ENCODE results near the gene CCM2L.

DNA sequence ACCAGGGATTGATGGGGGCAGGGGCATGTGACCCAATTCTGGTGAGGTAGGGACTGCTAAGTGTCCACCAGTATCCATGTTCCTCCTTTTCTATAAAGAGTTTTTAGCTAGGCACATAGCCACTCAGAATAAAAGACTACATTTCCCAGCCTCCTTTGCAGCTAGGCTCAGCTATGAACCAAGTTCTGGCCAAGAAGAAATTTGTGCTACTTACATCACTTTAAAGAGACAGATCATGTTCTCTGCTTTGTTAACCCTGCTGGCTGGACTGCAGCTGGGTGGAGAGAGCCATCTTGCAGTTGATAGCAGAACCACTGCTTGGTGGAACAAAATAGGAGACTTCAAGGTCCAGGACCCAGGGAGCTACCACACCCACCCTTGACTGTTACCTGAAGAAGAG lies 5.3 kb upstream of the CCM2L start:
- TF ChIP-seq, protein P1, sequence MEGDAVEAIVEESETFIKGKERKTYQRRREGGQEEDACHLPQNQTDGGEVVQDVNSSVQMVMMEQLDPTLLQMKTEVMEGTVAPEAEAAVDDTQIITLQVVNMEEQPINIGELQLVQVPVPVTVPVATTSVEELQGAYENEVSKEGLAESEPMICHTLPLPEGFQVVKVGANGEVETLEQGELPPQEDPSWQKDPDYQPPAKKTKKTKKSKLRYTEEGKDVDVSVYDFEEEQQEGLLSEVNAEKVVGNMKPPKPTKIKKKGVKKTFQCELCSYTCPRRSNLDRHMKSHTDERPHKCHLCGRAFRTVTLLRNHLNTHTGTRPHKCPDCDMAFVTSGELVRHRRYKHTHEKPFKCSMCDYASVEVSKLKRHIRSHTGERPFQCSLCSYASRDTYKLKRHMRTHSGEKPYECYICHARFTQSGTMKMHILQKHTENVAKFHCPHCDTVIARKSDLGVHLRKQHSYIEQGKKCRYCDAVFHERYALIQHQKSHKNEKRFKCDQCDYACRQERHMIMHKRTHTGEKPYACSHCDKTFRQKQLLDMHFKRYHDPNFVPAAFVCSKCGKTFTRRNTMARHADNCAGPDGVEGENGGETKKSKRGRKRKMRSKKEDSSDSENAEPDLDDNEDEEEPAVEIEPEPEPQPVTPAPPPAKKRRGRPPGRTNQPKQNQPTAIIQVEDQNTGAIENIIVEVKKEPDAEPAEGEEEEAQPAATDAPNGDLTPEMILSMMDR (conservative IDR thresholded peaks at IDR 0.05; ENCODE audit: low read depth in 2 of 2): no peak
- no peak for TF ChIP-seq POLR2AphosphoS5 (IDR thresholded peaks at IDR 0.05; ENCODE audit: low read depth)
- TF ChIP-seq EZH2phosphoT487 (IDR thresholded peaks at IDR 0.05; ENCODE audit: unreplicated experiment): no peak
- TF ChIP-seq ZNF331 (CRISPR knock-in tag; IDR thresholded peaks at IDR 0.05; ENCODE audit: low read depth): no peak
- no peak for TF ChIP-seq CREB1 (CRISPR knock-in tag; IDR thresholded peaks at IDR 0.05; ENCODE audit: low read depth)
- TF ChIP-seq EZH2 (IDR thresholded peaks at IDR 0.05; ENCODE audit: low read depth, unreplicated experiment): no peak
